Stimulated activated CD8-positive, alpha-beta memory T cell treated with anti-CD3 and anti-CD28 coated beads, Interleukin-2, amount 100 ng/mL, for 1 hour (primary cell): ENCODE results near the gene NRIP2.
"Not testable (repeated sequence)": the region's sequence is repeated elsewhere in the genome, so short reads cannot be mapped to it uniquely, and the experiment has no call there.

ENCODE experiments used
- DNase-seq, 2 donors: peaks; one replicate each; pipeline ENCODE4 v3.0.0-alpha.2; 2020; ENCODE audit warnings: low read depth in 2 of 2

NRIP2 gene

GRCh38 chr12:2834581-2835491, at the start of gene NRIP2:
NRIP2 (minus strand) TSS chr12:2835035; CDS start chr12:2834983, 52 bp downstream.
- no peak for DNase-seq

GRCh38 chr12:2879853-2880252, 45.0 kb upstream of the NRIP2 start:
- no peak for DNase-seq

GRCh38 chr12:2877953-2878732, 43.3 kb upstream of the NRIP2 start:
- DNase-seq: no peak

- DNase-seq: peak; percentile 73 to 79
These were observed 42.5 kb upstream of the NRIP2 start, which contains the start of the genes FOXM1 and RHNO1 for GRCh38 chr12:2877047-2877952. FOXM1 (minus strand) TSS chr12:2877174; CDS start chr12:2874478, 2,696 bp downstream. RHNO1 (plus strand) TSS chr12:2877223; CDS start chr12:2885367, 8,144 bp downstream.

GRCh38 chr12:2876431-2877046, 41.7 kb upstream of the NRIP2 start:
- DNase-seq: no peak

DNA sequence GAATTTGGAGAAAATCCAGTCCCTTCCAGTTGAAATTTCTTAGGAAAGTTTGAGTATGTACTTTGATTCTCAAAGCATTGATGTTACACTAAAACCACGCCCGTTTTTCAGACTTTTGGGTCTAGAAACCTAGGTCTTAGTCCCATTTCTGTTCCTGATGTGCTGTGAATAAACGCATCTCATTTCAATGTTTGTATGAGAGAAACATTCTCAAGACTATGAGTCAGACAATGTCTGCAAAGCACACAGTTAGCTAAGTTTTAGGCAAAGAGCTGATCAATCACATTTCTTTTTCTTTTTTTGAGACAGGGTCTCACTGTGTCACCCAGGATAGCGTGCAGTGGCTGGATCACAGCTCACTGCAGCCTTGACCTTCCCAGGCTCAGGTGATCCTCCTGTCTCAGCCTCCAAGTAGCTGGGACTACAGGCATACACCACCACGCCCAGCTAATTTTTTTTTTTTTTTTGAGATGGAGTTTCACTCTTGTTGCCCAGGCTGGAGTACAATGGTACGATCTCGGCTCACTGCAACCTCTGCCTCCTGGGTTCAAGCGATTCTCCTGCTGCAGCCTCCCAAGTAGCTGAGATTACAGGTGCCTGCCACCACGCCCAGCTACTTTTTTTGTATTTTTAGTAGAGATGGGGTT, 34.3 kb upstream of the NRIP2 start:
- DNase-seq: not testable (repeated sequence)

- no peak for DNase-seq
These were observed 29.4 kb upstream of the NRIP2 start for GRCh38 chr12:2864198-2864597.

- not testable (repeated sequence) for DNase-seq
These were observed 28.6 kb upstream of the NRIP2 start for GRCh38 chr12:2863402-2863801.

- DNase-seq: no peak
These were observed 28.0 kb upstream of the NRIP2 start for GRCh38 chr12:2862876-2863275.

DNA sequence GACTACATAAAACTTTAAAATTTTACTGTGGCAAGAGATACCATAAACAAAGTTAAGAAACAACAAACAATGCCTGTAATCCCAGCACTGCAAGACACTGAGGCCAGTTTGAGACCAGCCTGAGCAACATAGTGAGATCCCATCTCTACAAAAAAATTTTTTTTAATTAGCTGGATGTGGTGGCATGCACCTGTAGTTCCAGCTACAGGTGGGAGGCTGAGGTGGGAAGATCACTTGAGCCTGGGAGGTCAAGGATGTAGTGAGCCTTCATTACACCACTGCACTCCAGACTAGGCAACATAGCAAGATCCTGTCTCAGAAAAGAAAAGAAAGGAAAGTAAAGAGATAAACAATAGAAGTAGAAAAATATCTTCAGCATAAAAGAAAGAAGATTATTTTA, 25.3 kb upstream of the NRIP2 start:
- DNase-seq: no peak

GRCh38 chr12:2858944-2859421, 24.1 kb upstream of the NRIP2 start:
- DNase-seq: no peak

- DNase-seq: no peak
These were observed 23.5 kb upstream of the NRIP2 start for GRCh38 chr12:2858334-2858733.

DNA sequence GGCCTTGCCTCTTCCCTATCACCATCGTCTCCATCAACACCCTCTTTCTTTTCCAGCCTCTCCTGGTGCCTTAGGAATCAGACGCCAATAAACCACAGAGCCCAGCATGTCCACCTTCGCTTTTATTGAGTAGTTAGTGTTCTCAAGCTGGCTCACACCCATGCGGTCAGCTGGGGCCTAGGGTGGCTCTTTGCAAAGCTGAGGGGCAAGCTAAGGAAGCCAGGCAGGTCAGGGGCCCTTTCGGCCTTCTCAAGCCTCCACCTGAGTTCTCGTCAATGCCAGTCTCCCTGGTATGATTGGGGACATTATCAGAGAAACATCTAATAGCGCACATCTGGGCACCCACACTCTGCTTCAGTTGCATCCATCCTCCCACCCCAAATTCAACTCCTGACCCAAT, 22.7 kb upstream of the NRIP2 start:
- DNase-seq: no peak

DNA sequence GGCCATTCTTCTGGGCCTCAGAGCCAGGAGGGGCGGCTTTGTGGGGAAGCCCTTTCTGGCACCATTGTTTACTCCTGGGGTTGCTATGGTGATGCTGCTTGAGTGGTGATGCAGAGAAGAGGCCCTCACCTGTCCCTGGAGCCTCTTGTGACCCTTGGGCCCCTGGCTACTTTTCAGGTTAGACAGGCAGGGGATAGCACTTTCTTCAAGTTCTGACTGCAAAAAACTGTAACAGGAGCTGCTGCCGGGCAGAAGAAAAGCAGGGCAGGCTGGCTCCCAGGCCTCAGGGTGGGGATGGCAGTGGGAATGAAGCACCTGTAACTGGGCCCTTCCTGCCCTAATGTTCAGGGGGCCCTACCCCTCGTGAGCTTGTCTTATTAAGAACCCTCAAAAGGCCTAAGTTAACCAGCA, 22.2 kb upstream of the NRIP2 start, which contains the start of gene TEX52:
TEX52 (minus strand) TSS at position 19 of the 411 bp plus-strand sequence; CDS start at position 6, 13 bp downstream.
- DNase-seq: no peak

DNA sequence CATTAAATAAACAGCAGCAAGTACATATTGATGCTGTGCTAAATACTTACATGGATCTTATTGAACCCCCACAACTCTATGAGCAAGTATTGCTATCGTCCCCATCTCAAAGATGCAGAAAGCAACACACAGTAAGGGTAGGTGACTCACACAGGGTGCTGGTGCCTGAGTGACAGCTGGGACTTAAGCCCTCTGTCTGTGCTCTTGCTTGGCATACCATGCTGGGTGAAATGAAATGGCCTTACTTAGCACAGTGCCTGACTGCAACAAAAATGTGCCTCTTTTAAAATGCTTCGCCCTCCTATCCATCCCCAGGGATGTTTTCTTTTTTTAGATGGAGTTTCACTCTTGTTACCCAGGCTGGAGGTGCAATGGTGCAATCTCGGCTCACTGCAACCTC, 21.2 kb upstream of the NRIP2 start:
- no peak for DNase-seq

DNA sequence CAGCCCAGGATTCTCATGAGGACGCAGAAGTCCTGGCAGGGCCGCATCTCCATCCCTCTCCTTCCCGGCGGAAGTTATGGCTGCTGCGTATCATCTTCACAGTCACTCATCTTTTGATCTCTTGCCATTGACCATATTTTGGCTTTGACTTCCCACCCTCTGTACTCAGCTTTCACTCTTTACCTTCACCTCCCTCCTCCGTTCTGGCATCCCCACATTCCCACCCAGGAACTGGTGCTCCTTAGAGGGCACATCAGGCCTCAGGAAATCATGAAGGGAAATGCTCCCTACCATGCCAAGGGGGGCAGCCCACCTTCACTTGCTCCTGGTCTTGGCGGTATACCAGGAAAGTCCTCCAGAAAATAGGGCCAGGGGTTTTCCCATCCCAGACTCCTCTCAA, 20.7 kb upstream of the NRIP2 start:
- no peak for DNase-seq

DNA sequence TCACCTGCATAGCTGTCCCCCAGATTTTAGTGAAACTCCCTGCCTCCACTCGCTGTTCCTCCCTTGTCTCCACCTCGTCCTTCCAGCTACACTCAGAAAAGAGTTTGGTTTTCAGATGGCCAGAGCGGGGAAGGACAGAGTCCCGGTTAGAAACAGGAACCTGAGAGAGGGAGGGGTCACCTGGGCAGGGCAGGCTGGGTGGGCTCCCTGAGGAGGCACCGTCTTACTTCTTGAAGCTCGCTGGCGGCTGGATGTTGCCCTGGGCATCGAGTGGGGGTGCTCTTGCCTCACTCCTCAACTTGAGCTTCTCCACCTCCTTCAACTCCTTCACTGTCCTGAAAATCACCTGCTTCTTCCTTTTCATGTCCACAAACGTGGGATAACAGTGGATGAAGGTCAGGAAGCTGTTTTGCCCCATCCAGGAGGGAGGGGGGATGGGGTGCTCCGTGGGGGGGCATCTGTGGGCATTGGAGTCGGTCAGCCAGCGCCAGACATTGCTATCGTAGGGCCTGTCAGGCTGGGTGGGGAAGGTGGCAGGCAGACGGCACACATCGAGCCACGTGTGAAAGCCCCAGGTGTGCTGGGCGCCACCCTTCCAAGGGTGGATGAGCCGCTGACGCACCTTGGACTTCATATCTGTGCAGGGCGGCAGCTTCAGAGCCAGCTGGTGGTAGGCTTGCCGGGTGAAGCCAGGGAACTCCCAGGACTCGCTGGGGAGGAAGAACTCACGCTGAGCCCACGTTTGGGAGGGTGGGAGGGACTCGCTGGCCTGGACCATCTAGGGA, 20.0 kb upstream of the NRIP2 start:
- DNase-seq: no peak

- DNase-seq: peak in 1 of 2 donors; percentile 4
These were observed 18.8 kb upstream of the NRIP2 start for GRCh38 chr12:2853626-2854025.

DNA sequence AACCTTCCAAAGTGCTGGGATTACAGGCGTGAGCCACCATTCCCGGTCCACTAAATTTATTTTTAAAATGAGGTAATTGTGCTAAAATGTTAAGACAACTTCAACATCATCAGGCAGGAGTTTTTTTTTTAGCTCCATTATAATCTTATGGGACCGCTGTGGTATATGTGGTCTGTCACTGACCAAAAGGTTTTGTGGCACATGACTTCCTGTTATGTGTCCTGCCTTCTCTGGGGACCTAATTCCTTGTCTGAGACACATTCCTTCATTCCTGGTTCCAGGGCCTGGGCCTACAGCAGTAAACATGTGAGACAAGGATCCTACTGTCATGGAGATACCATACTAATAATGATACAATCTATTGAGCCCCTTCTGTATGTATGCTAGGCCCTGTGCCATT, 17.1 kb upstream of the NRIP2 start:
- DNase-seq: no peak
